Upper lobe of right lung (tissue), 1 donor: Measurements from ENCODE around the gene PLCL2. TPM values are rescaled to one million over a fixed set of nuclear protein-coding genes. Genes with fewer than 3 reads are reported as not detected.
A peak's percentile ranks its signal among the peaks of the same experiment; 100 is the strongest.

Experiments
- ATAC-seq: fragments of 200-7000 bp; cut with Tn5 transposase; one replicate; pipeline ENCODE4 v1.9.1; 2020; ENCODE audit warnings: mild to moderate bottlenecking, moderate library complexity
- DNase-seq: peaks from one replicate; pipeline ENCODE4 v3.0.0-alpha.2; 2020
- H3K27ac ChIP-seq: fragments of 200-600 bp; one replicate; pipeline ENCODE4 v1.8.0; 2022
- H3K27me3 ChIP-seq: fragments of 200-600 bp; one replicate; pipeline ENCODE4 v1.8.0; 2022; ENCODE audit warnings: mild to moderate bottlenecking
- H3K36me3 ChIP-seq: fragments of 200-600 bp; one replicate; pipeline ENCODE4 v1.8.0; 2022
- H3K4me1 ChIP-seq: fragments of 200-600 bp; one replicate; pipeline ENCODE4 v1.8.0; 2022
- H3K4me3 ChIP-seq: fragments of 200-600 bp; one replicate; pipeline ENCODE4 v1.8.0; 2022; ENCODE audit warnings: mild to moderate bottlenecking
- H3K9me3 ChIP-seq: fragments of 200-600 bp; one replicate; pipeline ENCODE4 v1.8.0; 2022
- CTCF ChIP-seq: fragments of 200-600 bp; IDR thresholded peaks from one replicate; pipeline ENCODE4 v1.8.0; 2022; ENCODE audit warnings: antibody characterized with exemption
- intact Hi-C: fragments of 100-400 bp; cut with DNase I; formaldehyde crosslinking; loops from one replicate; pipeline ENCODE4 v1.11.0; 2022
- long read RNA-seq: library from polyadenylated mRNA; unstranded; transcript quantifications from one replicate; pipeline ENCODE4 v2.0.0, GENCODE V29; 2021
- total RNA-seq: library from RNA; stranded (reverse); fragmentation: NEBNext Ultra II Directional; extraction: Animal tissue kit (Norgen Biotek cat#: 25700); gene quantifications from one replicate; pipeline ENCODE4 v1.2.1, GENCODE V29; 2021
- donor health status: DM: no; HTN: yes; CAD: no; lungs with severe emphysema.

Gene PLCL2
- 9.1 TPM for total RNA-seq
- long read RNA-seq, full-length matches to known transcripts, result 33 of 44 reads
- long read RNA-seq, partial matches to known transcripts, result 1 of 44 reads
- long read RNA-seq, other reads (novel, unspliced or antisense), result 10 of 44 reads

DNA sequence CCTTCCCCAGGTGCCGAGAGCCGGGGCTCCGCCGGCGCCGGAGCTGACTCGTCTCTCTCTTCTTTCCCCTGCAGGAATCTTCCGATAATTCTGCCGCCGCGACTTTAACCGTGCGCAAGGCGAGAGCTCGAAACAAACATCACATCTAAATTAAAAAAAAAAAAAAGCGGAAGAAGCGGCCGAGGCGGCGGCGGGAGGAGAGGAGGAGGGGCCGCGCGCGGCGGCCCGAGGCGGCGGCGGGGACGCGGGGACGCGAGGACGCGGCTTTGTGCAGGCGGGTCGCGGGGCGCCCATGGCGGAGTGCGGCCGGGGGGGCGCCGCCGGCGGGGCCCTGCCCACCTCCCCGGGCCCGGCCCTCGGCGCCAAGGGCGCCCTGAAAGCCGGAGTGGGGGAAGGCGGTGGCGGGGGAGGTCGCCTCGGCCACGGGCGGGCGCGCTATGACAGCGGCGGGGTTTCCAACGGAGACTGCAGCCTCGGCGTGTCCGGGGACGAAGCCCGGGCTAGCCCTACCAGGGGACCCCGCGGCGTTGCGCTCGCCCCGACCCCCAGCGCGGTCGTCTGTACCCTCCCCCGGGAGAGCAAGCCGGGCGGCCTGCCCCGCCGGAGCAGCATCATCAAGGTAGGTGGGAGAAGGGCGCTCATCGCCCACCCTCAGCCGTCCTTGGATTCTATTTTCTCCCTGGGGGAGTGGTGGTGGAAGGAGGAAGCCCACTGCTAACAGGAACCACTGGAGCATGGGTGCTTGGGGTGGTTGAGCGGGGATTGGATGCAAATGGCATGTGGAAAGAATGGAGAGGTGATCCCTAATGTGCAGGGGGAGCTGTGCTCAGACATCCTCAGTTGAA, at the start of gene PLCL2:
TSS of gene PLCL2 (plus strand) at position 208 of the 845 bp plus-strand sequence. CDS start at position 293, 85 bp downstream.
- TF ChIP-seq CTCF, result no peak

DNA sequence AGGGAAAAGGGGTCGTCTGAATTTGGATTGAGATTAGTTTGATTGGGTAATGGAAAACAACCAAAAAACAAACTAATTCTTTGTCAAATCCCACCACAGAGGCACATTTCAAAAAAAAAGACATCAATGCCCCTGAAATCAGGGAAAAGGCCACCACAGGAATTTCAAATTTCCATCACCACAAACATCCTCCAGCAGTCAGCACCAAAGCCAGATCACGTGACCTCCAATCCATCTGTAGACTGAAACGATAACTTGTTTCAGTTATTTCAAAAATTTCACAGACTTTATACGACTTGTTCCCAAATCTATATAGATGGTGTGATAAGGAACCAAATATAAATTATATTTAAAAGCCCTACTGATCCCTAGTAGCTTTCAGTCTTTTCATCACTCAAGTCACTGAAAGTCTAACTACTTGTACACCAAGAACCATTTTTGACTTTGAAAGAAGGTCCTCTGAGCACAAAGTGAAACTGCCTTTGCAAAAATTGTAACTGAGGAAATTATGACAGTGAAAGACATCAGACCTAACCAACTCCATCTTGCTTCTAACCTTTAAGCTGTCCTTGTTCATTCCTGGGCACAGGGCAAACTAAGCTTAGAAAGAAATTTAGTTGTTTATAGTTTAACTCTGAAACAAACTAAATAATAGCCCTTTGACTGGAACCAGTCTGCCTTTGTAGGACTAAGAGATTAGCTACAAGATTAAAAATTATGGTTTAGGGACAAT, 48.1 kb upstream of the PLCL2 start:
- Histone ChIP-seq H3K27me3 (no peaks in the 10 kb centered on the region), H3K27ac (no peak overlapping the region), H3K4me1 (no peaks in the 10 kb centered on the region), H3K9me3 (no peaks in the 10 kb centered on the region), H3K36me3 (no peaks in the 10 kb centered on the region), H3K4me3 (no peak overlapping the region)
- DNase-seq (no peak), ATAC-seq (no peak)
- intact Hi-C loops, result no loop called here
- no peak for TF ChIP-seq CTCF

More for the DNA sequence above, at the start of gene PLCL2:
- Histone ChIP-seq H3K36me3 (no peaks in the 10 kb centered on the region), H3K27me3 (no peaks in the 10 kb centered on the region), H3K27ac (peak within 1 kb of the TSS; percentile 86), H3K9me3 (no peaks in the 10 kb centered on the region), H3K4me3 (peak within 1 kb of the TSS; percentile 87), H3K4me1 (peaks cover 9% of the 10 kb centered on the region)
- intact Hi-C loops, result no loop called here
- DNase-seq (peak; percentile 80), ATAC-seq (peak; percentile 69)

DNA sequence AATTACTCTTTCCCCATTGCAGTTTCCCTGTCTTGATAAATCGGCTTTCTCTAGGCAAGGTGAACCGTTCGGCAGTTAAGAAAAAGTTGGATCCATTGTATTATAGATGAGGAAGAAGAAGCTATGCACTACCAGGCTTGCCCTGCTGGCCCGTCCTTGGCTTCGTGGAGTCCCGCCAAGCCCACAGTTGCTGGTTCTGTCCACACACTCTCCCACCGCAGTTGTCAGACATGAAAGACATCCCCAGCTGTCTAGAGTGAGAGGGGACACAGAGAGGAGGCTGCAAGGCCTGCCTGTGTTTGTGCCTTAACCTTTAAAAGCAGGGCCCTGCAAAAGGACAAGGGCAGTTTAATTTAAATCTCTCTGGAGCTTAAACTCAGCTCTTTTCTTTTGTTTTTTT, 47.2 kb upstream of the PLCL2 start:
- DNase-seq, result no peak
- no peaks in the 10 kb centered on the region for H3K9me3 ChIP-seq
- H3K4me3 ChIP-seq, result no peak overlapping the region
- no peak for TF ChIP-seq CTCF
- intact Hi-C loops, result no loop called here
- H3K36me3 ChIP-seq, result no peaks in the 10 kb centered on the region
- H3K4me1 ChIP-seq, result peaks cover under 1% of the 10 kb centered on the region
- H3K27ac ChIP-seq, result no peak overlapping the region
- ATAC-seq, result no peak
- H3K27me3 ChIP-seq, result no peaks in the 10 kb centered on the region

GRCh38 chr3:16838561-16838960, 46.2 kb upstream of the PLCL2 start:
- Histone ChIP-seq H3K9me3 (no peaks in the 10 kb centered on the region), H3K4me3 (no peak overlapping the region), H3K27me3 (no peaks in the 10 kb centered on the region), H3K27ac (no peak overlapping the region), H3K36me3 (no peaks in the 10 kb centered on the region), H3K4me1 (peaks cover 9% of the 10 kb centered on the region)
- no peak for TF ChIP-seq CTCF
- ATAC-seq, result no peak
- no peak for DNase-seq
- intact Hi-C loops, result no loop called here

GRCh38 chr3:16839271-16840100, 45.3 kb upstream of the PLCL2 start:
- DNase-seq (no peak), ATAC-seq (no peak)
- Histone ChIP-seq H3K27me3 (no peaks in the 10 kb centered on the region), H3K27ac (no peak overlapping the region), H3K9me3 (no peaks in the 10 kb centered on the region), H3K4me3 (no peak overlapping the region), H3K4me1 (peaks cover 13% of the 10 kb centered on the region), H3K36me3 (no peaks in the 10 kb centered on the region)
- intact Hi-C loops, result no loop called here
- no peak for TF ChIP-seq CTCF
